K562 treated with DMSO at 1 percent for 4 hours (cell line): ENCODE results near the gene ETFDH. TPM values are rescaled to one million over a fixed set of nuclear protein-coding genes. Genes with fewer than 3 reads are reported as not detected.

Experiments
- total RNA-seq: library from RNA; unstranded; fragments of 300-600 nt; gene quantifications from 2 replicates; pipeline ENCODE4 v1.2.3, GENCODE V29; 2022; ENCODE audit not compliant: insufficient read depth

The ETFDH gene
- total RNA-seq, result 11.6 and 15.3 TPM in 2 replicates

DNA sequence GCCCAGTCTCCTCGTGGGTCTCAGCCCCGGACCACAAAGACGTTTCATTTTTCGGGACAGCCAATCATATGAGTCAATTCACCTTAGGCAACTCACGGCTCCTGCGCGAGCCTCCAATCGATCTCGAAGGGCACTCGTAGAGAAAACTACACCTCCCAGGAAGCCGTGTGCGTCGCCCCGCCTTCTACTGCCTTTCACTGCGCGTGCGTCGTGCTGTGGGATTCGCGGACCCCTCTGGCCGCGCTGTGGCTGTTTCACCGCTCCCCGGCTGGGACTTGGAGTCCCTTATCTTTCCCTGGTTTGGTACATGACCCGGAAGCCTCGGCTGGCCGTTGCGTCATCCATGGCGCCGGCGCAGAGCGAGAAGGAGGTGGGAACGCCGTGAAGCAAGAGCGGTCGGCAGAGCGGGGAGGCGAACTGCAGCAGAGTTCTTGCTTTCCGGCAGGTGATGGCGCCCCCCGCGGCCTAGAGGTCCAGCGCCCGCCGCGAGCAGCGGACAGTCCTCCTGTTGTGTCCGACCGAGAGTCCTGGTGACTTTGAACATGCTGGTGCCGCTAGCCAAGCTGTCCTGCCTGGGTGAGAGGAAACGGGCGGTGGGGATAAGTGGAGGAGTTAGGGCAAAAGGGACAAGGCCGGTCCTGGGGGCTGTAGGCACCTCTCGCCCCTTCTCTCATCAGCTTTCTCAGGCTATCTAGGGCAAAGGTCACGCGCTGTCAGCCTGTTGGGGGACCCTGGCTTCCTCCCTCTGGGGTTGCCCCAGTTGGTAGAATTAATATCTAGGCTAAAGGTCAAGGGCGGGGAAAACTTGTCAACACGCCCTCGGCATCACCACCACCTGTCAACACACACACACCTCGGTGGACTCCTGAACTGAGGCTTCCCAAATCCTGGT lies at the start of gene ETFDH:
ETFDH (plus strand) TSS at position 382 of the 892 bp plus-strand sequence; CDS start at position 543, 161 bp downstream.

DNA sequence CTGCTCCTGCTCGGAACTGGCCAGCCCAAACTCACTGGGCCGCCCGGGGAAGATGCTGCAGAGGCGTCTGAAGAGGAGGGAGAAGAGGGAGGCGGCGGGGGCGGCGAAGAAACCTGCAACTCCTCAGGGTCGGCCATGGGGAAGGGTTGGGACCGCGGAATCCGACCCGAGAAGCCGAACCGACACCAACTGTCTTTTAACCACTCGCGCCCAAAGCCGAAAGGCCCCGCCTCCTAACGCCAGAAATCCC lies 506 bp upstream of the ETFDH start, which contains the start of gene C4orf46:
C4orf46 (minus strand) TSS at position 223 of the 250 bp plus-strand sequence; CDS start at position 137, 86 bp downstream.

DNA sequence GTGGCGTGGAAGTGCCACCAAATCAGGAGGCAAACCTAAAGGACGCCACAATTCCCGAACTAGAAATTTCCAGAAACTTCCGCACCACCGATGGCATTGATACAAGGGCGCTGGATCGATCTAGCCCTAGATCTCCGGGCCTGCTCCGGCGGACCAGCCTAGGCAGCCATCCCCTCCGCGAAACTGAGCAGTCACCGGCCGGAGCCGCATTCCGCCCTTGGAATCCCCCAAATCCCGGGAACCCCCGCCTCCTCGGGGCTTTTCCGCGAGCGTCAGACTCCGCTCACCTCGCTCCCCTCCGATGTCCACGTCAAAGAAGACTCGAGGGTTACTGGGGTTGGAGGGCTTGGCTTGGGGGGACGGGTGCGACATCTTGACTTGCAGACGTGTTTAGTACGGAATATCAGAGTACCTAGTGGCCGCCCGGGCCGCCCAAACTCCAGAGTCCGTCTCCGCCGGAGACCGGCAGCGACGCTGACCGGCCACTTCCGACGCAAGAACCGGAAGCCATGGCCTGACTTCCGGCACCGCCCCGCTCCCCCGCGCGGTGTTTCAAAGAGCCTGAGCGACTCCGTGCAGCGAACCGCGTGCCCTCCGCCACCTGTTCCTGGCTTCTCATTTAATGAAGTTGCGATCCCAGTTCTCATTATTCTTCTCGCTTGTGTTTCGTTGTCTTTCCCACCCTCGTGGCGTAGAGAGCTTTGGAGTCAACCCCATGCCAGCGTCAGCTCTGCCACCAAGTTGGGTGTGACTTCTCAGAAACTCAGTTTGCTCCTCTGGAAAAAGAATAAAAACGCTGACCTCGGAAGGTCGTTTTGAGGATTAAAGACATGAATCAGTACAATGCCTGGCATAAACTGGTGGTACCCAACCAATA lies 51.1 kb downstream of the ETFDH start, which contains the start of gene PPID:
PPID (minus strand) TSS at position 480 of the 877 bp plus-strand sequence; CDS start at position 372, 108 bp downstream.

Other genes starting within 250 kb of the ETFDH start
- 0.18 TPM in 1 of 2 replicates, not detected in the other for gene RXFP1, start 150.4 kb upstream of the ETFDH start, total RNA-seq
- 7.8 and 8.8 TPM in 2 replicates for gene C4orf46, start 409 bp upstream of the ETFDH start, total RNA-seq
- gene PPID, start 51.1 kb downstream of the ETFDH start, total RNA-seq, result 31.0 and 43.2 TPM in 2 replicates
- gene FNIP2, start 96.7 kb downstream of the ETFDH start, total RNA-seq, result 9.5 and 12.7 TPM in 2 replicates